GM12892 (cell line): ENCODE measurements around the gene DDRGK1.

Experiments used
- DNase-seq: peaks from one replicate; pipeline ENCODE4 v3.0.0; 2011; ENCODE audit not compliant: insufficient read length
- FAIRE-seq: peaks from 2 replicates; lab custom pipeline; 2011; peaks lifted over from hg19 to GRCh38; lab: Jason Lieb, UNC
- POLR2A ChIP-seq: IDR thresholded peaks from 2 replicates; pipeline ENCODE4 v1.6.1; 2011; ENCODE audit warnings: low read depth, low read length, control low read depth
- POLR2AphosphoS5 ChIP-seq: IDR thresholded peaks from 2 replicates; pipeline ENCODE4 v1.6.1; 2011; ENCODE audit warnings: low read depth, low read length, control low read depth
- TAF1 ChIP-seq: IDR thresholded peaks from 2 replicates; pipeline ENCODE4 v1.6.1; 2011; ENCODE audit warnings: low read depth, mild to moderate bottlenecking, control low read depth, low read length, borderline replicate concordance

Gene DDRGK1

DNA sequence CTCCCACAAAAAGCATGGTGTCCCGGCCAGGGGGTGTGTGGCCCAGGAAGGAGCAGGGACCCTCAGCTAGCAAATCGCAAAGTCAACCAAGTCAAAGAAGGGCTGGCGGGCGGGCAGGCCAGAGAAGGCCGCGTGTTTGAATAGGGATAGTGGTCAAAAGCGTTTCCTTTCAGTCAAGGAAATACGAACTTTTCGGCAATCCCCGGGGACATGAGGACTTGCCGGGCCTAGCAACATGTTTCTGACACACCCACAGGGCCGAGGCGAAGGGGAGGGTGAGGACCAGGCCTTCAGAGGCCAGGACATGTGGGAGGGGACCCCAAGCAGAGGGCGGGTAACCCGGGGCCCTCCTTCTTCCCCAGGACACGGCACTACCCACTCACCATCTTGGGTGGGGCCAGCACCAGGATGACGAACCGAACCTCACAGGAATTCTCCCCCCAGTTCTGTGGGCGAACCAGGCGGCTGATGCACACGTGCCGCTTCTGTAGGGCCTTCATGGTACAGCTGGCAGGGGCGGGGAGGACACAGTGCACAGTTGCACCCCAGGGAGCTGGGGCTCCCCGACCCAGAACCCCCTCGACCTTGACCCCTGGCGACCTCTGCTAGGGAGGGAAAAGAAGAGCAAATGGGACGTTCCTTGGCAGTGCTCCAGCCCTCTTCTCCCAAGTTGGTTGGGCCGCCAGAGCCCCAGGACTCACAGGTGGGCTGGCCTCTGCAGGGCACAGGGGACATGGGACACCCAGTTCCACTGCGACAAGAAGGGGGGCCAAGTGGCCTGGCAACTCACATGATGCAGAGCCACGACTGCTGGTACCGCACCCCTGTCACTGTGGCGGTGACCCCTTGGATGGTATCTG lies 28.9 kb upstream of the DDRGK1 start:
- TF ChIP-seq POLR2AphosphoS5, result no peak
- no peak for TF ChIP-seq TAF1
- TF ChIP-seq POLR2A, result no peak
- DNase-seq (no peak), FAIRE-seq (no peak)

DNA sequence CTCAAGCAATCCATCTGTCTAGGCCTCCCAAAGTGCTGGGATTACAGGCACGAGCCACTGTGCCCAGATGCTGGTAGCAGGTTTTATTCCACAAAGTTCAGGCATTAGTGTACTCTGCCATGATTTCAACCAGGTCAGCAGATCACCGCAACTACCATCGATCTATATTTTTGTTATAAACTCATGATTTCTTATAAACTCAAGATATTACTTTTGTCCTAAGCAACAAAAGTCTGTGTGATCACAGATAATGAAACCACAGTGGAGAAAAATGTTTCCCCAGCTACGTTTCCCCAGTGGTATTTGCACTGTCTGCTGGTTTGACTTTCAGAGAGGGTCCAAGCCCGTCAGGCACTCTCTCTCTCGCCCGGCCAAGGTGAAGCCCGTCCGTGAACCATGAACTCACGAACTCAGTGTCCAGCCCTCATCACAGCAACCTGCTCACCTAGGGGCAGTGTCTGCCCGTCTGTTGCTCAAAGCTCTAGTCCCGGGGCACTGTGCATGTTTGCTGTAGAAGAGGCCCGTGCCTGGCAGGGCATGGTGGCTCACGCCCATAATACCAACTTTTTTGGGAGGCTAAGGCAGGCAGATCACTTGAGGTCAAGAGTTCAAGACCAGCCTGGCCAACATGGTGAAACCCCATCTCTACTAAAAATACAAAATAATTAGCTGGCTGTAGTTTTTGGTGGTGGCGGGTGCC lies 27.6 kb upstream of the DDRGK1 start:
- no peak for FAIRE-seq
- TF ChIP-seq POLR2AphosphoS5 (no peak), TAF1 (no peak), POLR2A (no peak)
- DNase-seq, result no peak

- no peak for DNase-seq
- TF ChIP-seq TAF1 (no peak), POLR2AphosphoS5 (no peak), POLR2A (no peak)
- FAIRE-seq, result no peak
Measured at GRCh38 chr20:3231116-3231515, 26.6 kb upstream of the DDRGK1 start.

DNA sequence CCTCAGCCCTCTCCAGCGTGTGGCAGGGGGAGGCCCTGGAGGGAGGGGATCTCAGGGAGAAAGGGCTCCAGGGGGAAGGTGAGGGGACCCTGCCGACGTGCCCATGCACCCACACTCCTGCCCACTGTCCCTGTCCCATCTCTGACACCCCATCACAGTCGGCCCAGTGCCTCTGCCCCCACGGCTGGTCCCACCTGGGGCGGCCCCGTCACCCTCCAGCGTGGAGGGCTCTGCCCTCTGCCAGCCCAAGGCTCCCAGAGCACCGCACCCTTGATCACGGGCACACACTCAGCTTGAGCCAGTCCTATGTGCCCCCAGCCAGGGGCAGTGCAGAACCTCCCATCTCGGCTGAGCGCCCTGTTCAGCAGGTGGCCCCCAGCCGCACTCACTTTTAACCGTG lies 25.3 kb upstream of the DDRGK1 start:
- no peak for TF ChIP-seq POLR2A
- DNase-seq (no peak), FAIRE-seq (no peak)

GRCh38 chr20:3229158-3229557 lies 24.7 kb upstream of the DDRGK1 start:
- DNase-seq, result no peak
- TF ChIP-seq POLR2AphosphoS5, result no peak
- no peak for TF ChIP-seq TAF1
- TF ChIP-seq POLR2A, result no peak
- no peak for FAIRE-seq

GRCh38 chr20:3228750-3229032 lies 24.2 kb upstream of the DDRGK1 start:
- DNase-seq (peak; percentile 11), FAIRE-seq (no peak)
- no peak for TF ChIP-seq POLR2A
- TF ChIP-seq POLR2AphosphoS5, result no peak

DNA sequence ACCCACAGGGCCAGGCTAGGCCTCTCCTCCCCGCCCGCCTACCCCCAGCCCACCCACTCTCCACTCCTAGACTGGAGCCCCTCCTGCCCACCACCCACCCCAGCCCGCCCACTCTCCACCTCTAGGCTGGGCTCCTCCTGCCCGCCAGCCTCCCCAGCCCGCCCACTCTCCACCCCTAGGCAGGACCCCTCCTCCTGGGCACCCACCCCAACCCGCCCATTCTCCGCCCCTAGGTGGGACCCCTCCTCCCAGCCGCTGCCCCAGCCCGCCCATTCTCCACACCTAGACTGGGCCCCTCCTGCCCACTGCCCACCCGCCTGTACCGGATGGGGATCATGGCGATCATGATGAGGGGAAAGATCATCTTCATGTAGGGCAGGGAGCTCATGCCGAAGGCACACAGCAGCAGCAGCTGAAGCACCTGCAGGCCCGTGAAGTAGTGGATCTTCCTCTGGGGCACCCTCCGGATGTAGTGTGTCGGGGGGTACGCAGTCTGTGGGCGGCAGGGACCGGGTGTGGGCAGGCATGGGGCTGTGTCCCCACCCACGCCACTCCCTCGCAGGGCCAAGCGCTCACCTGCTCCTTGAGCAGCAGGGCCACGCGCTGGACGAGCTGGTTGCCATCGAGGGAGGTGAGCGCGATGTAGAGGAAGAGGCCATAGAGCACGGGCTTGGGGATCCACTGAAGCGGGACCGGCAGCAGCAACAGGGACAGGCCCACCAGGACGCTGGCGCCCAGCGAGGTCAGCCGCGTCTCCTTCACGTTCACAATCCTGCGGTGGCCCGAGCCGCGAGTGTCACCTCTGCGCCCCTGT lies 23.7 kb upstream of the DDRGK1 start:
- DNase-seq (peak; percentile 14), FAIRE-seq (no peak)
- no peak for TF ChIP-seq POLR2AphosphoS5
- no peak for TF ChIP-seq POLR2A
- no peak for TF ChIP-seq TAF1

GRCh38 chr20:3227506-3227905 lies 23.0 kb upstream of the DDRGK1 start:
- DNase-seq, result no peak
- no peak for FAIRE-seq
- TF ChIP-seq POLR2A (no peak), POLR2AphosphoS5 (no peak), TAF1 (no peak)

GRCh38 chr20:3226864-3227263 lies 22.4 kb upstream of the DDRGK1 start:
- DNase-seq, result no peak
- no peak for FAIRE-seq
- TF ChIP-seq POLR2AphosphoS5 (no peak), TAF1 (no peak), POLR2A (no peak)

GRCh38 chr20:3226093-3226492 lies 21.6 kb upstream of the DDRGK1 start:
- DNase-seq, result no peak
- no peak for TF ChIP-seq POLR2A
- no peak for TF ChIP-seq TAF1
- TF ChIP-seq POLR2AphosphoS5, result no peak
- no peak for FAIRE-seq

GRCh38 chr20:3224681-3225421 lies 20.4 kb upstream of the DDRGK1 start:
- FAIRE-seq (no peak), DNase-seq (no peak)
- no peak for TF ChIP-seq POLR2AphosphoS5
- TF ChIP-seq TAF1, result no peak
- TF ChIP-seq POLR2A, result no peak
